Liver (tissue), 3 donors: ENCODE results near the gene JMJD1C.

Experiments
- CTCF ChIP-seq: fragments of 150-350 bp; IDR thresholded peaks from 2 replicates; pipeline ENCODE4 v1.5.1; 2017; ENCODE audit warnings: improper control_type of control experiment, low read depth, low read length; ENCODE audit not compliant: missing input control
- EGR1 ChIP-seq, 2 donors: IDR thresholded peaks; 2 replicates each; pipeline ENCODE4 v1.6.1; 2016 to 2018; ENCODE audit warnings: antibody characterized with exemption in 2 of 2, low read depth in 2 of 2
- JUND ChIP-seq, 2 donors: IDR thresholded peaks; 2 replicates each; pipeline ENCODE4 v1.6.1; 2016; ENCODE audit warnings: antibody characterized with exemption in 2 of 2
- RAD21 ChIP-seq, 2 donors: IDR thresholded peaks; 2 replicates each; pipeline ENCODE4 v1.6.1; 2016; ENCODE audit warnings: antibody characterized with exemption in 2 of 2, mild to moderate bottlenecking in 2 of 2
- REST ChIP-seq: IDR thresholded peaks from 2 replicates; pipeline ENCODE4 v1.6.1; 2016; ENCODE audit warnings: antibody characterized with exemption, mild to moderate bottlenecking
- RXRA ChIP-seq, 2 donors: IDR thresholded peaks; 2 replicates each; pipeline ENCODE4 v1.6.1; 2017 to 2018; ENCODE audit warnings: antibody characterized with exemption in 2 of 2, mild to moderate bottlenecking in 1 of 2
- YY1 ChIP-seq: IDR thresholded peaks from 2 replicates; pipeline ENCODE4 v1.6.1; 2016; ENCODE audit warnings: antibody characterized with exemption, mild to moderate bottlenecking
- donor health status: healthy.
- donor health status: healthy.

- TF ChIP-seq EGR1 (IDR thresholded peaks at IDR 0.05; ENCODE audit: low read depth in 2 of 2) (no peak), REST (no peak), CTCF (no peak), RXRA (IDR thresholded peaks at IDR 0.05) (no peak), RAD21 (IDR thresholded peaks at IDR 0.05) (no peak), YY1 (no peak), JUND (IDR thresholded peaks at IDR 0.05) (no peak)
These were observed 37.1 kb upstream of the JMJD1C start for GRCh38 chr10:63502832-63503231.
